WTC11 (cell line): Measurements from ENCODE around the gene MRPS18A. TPM values are rescaled to one million over a fixed set of nuclear protein-coding genes. Genes with fewer than 3 reads are reported as not detected.

Experiments
- ATF2 ChIP-seq: sonication (generic); formaldehyde crosslinking; IDR thresholded peaks from 2 replicates; pipeline ENCODE4 v1.8.1; 2022; ENCODE audit warnings: low read depth, missing genetic modification reagents, borderline replicate concordance
- ATF3 ChIP-seq: sonication (generic); formaldehyde crosslinking; conservative IDR thresholded peaks from 2 replicates; pipeline ENCODE4 v1.8.1; 2022; ENCODE audit warnings: mild to moderate bottlenecking, missing genetic modification reagents
- ATF6 ChIP-seq: sonication (generic); formaldehyde crosslinking; IDR thresholded peaks from 2 replicates; pipeline ENCODE4 v1.8.1; 2023; ENCODE audit warnings: mild to moderate bottlenecking, missing genetic modification reagents
- CTCF ChIP-seq: fragments of 200-600 bp; IDR thresholded peaks from 2 replicates; pipeline ENCODE4 v1.8.0; 2022; ENCODE audit warnings: antibody characterized with exemption
- E2F5 ChIP-seq: sonication (generic); formaldehyde crosslinking; IDR thresholded peaks from 2 replicates; pipeline ENCODE4 v1.8.1; 2022; ENCODE audit warnings: mild to moderate bottlenecking, moderate library complexity, missing genetic modification reagents
- FOXJ3 ChIP-seq: sonication (generic); formaldehyde crosslinking; IDR thresholded peaks from 2 replicates; pipeline ENCODE4 v1.9.0; 2021; ENCODE audit warnings: missing genetic modification reagents, mild to moderate bottlenecking, borderline replicate concordance
- FOXP1 ChIP-seq: sonication (generic); formaldehyde crosslinking; IDR thresholded peaks from 2 replicates; pipeline ENCODE4 v1.8.0; 2022; ENCODE audit warnings: missing genetic modification reagents, mild to moderate bottlenecking, moderate library complexity, borderline replicate concordance
- HMGXB4 ChIP-seq: sonication (generic); formaldehyde crosslinking; IDR thresholded peaks from 2 replicates; pipeline ENCODE4 v1.8.1; 2023; ENCODE audit warnings: mild to moderate bottlenecking, moderate library complexity, missing genetic modification reagents
- KAT7 ChIP-seq: sonication (generic); formaldehyde crosslinking; IDR thresholded peaks from 2 replicates; pipeline ENCODE4 v1.8.1; 2023; ENCODE audit warnings: missing genetic modification reagents, mild to moderate bottlenecking, borderline replicate concordance
- MLX ChIP-seq: sonication (generic); formaldehyde crosslinking; IDR thresholded peaks from 2 replicates; pipeline ENCODE4 v1.8.1; 2023; ENCODE audit warnings: mild to moderate bottlenecking, missing genetic modification reagents, moderate library complexity
- NFYB ChIP-seq: sonication (generic); formaldehyde crosslinking; conservative IDR thresholded peaks from 2 replicates; pipeline ENCODE4 v1.8.0; 2022; ENCODE audit warnings: low read depth, missing genetic modification reagents
- NR1H2 ChIP-seq: sonication (generic); formaldehyde crosslinking; IDR thresholded peaks from 2 replicates; pipeline ENCODE4 v1.9.0; 2021; ENCODE audit warnings: mild to moderate bottlenecking, moderate library complexity, missing genetic modification reagents
- PRDM15 ChIP-seq: sonication (generic); formaldehyde crosslinking; IDR thresholded peaks from 2 replicates; pipeline ENCODE4 v1.8.0; 2022; ENCODE audit warnings: missing genetic modification reagents
- RELA ChIP-seq: sonication (generic); formaldehyde crosslinking; IDR thresholded peaks from 2 replicates; pipeline ENCODE4 v1.8.1; 2022; ENCODE audit warnings: missing genetic modification reagents, mild to moderate bottlenecking, borderline replicate concordance
- RORB ChIP-seq: fragments of 250-450 bp; sonication (Bioruptor Pico); IDR thresholded peaks from 2 replicates; pipeline ENCODE4 v1.9.0; 2021; ENCODE audit warnings: mild to moderate bottlenecking
- TP53 ChIP-seq: sonication (generic); formaldehyde crosslinking; IDR thresholded peaks from 2 replicates; pipeline ENCODE4 v1.8.1; 2023; ENCODE audit warnings: mild to moderate bottlenecking, missing genetic modification reagents
- USF1 ChIP-seq: sonication (generic); formaldehyde crosslinking; IDR thresholded peaks from 2 replicates; pipeline ENCODE4 v1.8.0; 2022; ENCODE audit warnings: mild to moderate bottlenecking, missing genetic modification reagents
- ZNF138 ChIP-seq: sonication (generic); formaldehyde crosslinking; conservative IDR thresholded peaks from 2 replicates; pipeline ENCODE4 v1.8.1; 2022; ENCODE audit warnings: mild to moderate bottlenecking, moderate library complexity, missing genetic modification reagents
- ZNF232 ChIP-seq: sonication (generic); formaldehyde crosslinking; IDR thresholded peaks from 2 replicates; pipeline ENCODE4 v1.8.0; 2022; ENCODE audit warnings: mild to moderate bottlenecking, missing genetic modification reagents
- ZNF263 ChIP-seq: sonication (generic); formaldehyde crosslinking; IDR thresholded peaks from 2 replicates; pipeline ENCODE4 v1.8.1; 2022; ENCODE audit warnings: low read depth, mild to moderate bottlenecking, moderate library complexity, missing genetic modification reagents
- ZNF317 ChIP-seq: sonication (generic); formaldehyde crosslinking; IDR thresholded peaks from 2 replicates; pipeline ENCODE4 v1.8.1; 2023; ENCODE audit warnings: low read depth, mild to moderate bottlenecking, moderate library complexity, missing genetic modification reagents, borderline replicate concordance
- ZNF416 ChIP-seq: fragments of 250-450 bp; sonication (Bioruptor Pico); IDR thresholded peaks from 2 replicates; pipeline ENCODE4 v1.9.0; 2021; ENCODE audit warnings: mild to moderate bottlenecking, inconsistent platforms
- ZSCAN18 ChIP-seq: fragments of 250-450 bp; sonication (Bioruptor Pico); IDR thresholded peaks from 2 replicates; pipeline ENCODE4 v2.1.2; 2022; ENCODE audit warnings: mild to moderate bottlenecking, moderate library complexity
- total RNA-seq: library from RNA; stranded (reverse); gene quantifications from 3 replicates; pipeline ENCODE4 v1.2.3, GENCODE V29; 2021

MRPS18A gene
- total RNA-seq, 1 experiment from 2014 or later, result 61.6 TPM

- no peak for TF ChIP-seq PRDM15
- TF ChIP-seq ATF6, result no peak
- no peak for TF ChIP-seq ZNF263
- TF ChIP-seq USF1 (CRISPR knock-in tag), result no peak
- TF ChIP-seq RORB (CRISPR knock-in tag), result no peak
- 0 out of 2 replicates have a peak, but pooled peaks have one; percentile 34 for TF ChIP-seq HMGXB4 (CRISPR knock-in tag)
- TF ChIP-seq NR1H2 (CRISPR knock-in tag), result no peak
- TF ChIP-seq ZSCAN18 (CRISPR knock-in tag), result no peak
- no peak for TF ChIP-seq ZNF416 (CRISPR knock-in tag)
- TF ChIP-seq NFYB (CRISPR knock-in tag), result peak; percentile 46
- TF ChIP-seq ZNF138 (CRISPR knock-in tag), result no peak
- no peak for TF ChIP-seq CTCF
- TF ChIP-seq ZNF232 (CRISPR knock-in tag), result no peak
- no peak for TF ChIP-seq MLX (CRISPR knock-in tag)
- TF ChIP-seq TP53 (CRISPR knock-in tag), result no peak
- TF ChIP-seq RELA, result no peak
- no peak for TF ChIP-seq FOXJ3 (CRISPR knock-in tag)
- TF ChIP-seq ZNF317, result no peak
- no peak for TF ChIP-seq KAT7
- TF ChIP-seq E2F5 (CRISPR knock-in tag), result peak; percentile 41; the same call in 1 of the 2 replicates
- TF ChIP-seq ATF2, result no peak
- no peak for TF ChIP-seq FOXP1 (CRISPR knock-in tag)
- TF ChIP-seq ATF3 (CRISPR knock-in tag), result no peak
Measured at GRCh38 chr6:43629505-43630300, 57.9 kb downstream of the MRPS18A start (continued).
